HG02763 (cell line): ENCODE data around the gene SLC12A1.
A peak's percentile ranks its signal among the peaks of the same experiment; 100 is the strongest.

Experiments used
- ATAC-seq: cut with Tn5 transposase; IDR thresholded peaks from one replicate; pipeline ENCODE4 v1.9.1; 2021; ENCODE audit warnings: mild to moderate bottlenecking, moderate library complexity; ENCODE audit not compliant: unreplicated experiment

Gene SLC12A1

GRCh38 chr15:48242015-48242414 is 35.9 kb downstream of the SLC12A1 start:
- ATAC-seq = no peak

GRCh38 chr15:48242535-48242934 is 36.4 kb downstream of the SLC12A1 start:
- ATAC-seq = no peak

- ATAC-seq = no peak
Measured at GRCh38 chr15:48244921-48245320, 38.8 kb downstream of the SLC12A1 start.

GRCh38 chr15:48248414-48248813 is 42.3 kb downstream of the SLC12A1 start:
- ATAC-seq = no peak

- no peak for ATAC-seq
Measured at GRCh38 chr15:48250640-48251076, 44.6 kb downstream of the SLC12A1 start.

GRCh38 chr15:48253172-48253571 is 47.1 kb downstream of the SLC12A1 start:
- no peak for ATAC-seq

- no peak for ATAC-seq
Measured at GRCh38 chr15:48265135-48265534, 59.0 kb downstream of the SLC12A1 start.

- ATAC-seq = no peak
Measured at GRCh38 chr15:48266024-48266689, 60.1 kb downstream of the SLC12A1 start.

- ATAC-seq = no peak
Measured at GRCh38 chr15:48267766-48268165, 61.7 kb downstream of the SLC12A1 start.

GRCh38 chr15:48273049-48273448 is 66.9 kb downstream of the SLC12A1 start:
- no peak for ATAC-seq

GRCh38 chr15:48278666-48279065 is 72.6 kb downstream of the SLC12A1 start:
- ATAC-seq = no peak

GRCh38 chr15:48279608-48280007 is 73.5 kb downstream of the SLC12A1 start:
- ATAC-seq = no peak

GRCh38 chr15:48281674-48282073 is 75.6 kb downstream of the SLC12A1 start:
- ATAC-seq = no peak

GRCh38 chr15:48282216-48282615 is 76.1 kb downstream of the SLC12A1 start:
- ATAC-seq = no peak

GRCh38 chr15:48283396-48284145 is 77.5 kb downstream of the SLC12A1 start:
- ATAC-seq = no peak

GRCh38 chr15:48285329-48286214 is 79.5 kb downstream of the SLC12A1 start:
- ATAC-seq = peak; percentile 66

GRCh38 chr15:48289628-48290027 is 83.5 kb downstream of the SLC12A1 start:
- ATAC-seq = no peak

GRCh38 chr15:48292458-48292857 is 86.4 kb downstream of the SLC12A1 start:
- ATAC-seq = no peak

GRCh38 chr15:48297668-48298067 is 91.6 kb downstream of the SLC12A1 start:
- ATAC-seq = no peak

- no peak for ATAC-seq
Measured at GRCh38 chr15:48298914-48299313, 92.8 kb downstream of the SLC12A1 start.

- ATAC-seq = no peak
Measured at GRCh38 chr15:48300038-48300437, 93.9 kb downstream of the SLC12A1 start.
